ENCODE results near the gene CCDC47. TPM values are rescaled to one million over a fixed set of nuclear protein-coding genes. Genes with fewer than 3 reads are reported as not detected.

CCDC47 gene
- total RNA-seq, 1 donor from 2014 or later = 65.2 TPM

GRCh38 chr17:63698381-63698885, 75.0 kb downstream of the CCDC47 start:
- Mint-ChIP-seq H3K36me3 (ENCODE audit: insufficient read depth) (peaks cover 2% of the 10 kb centered on the region), H3K4me3 (ENCODE audit: low read depth) (peak overlapping the region; percentile 77), H3K4me1 (ENCODE audit: low read depth) (peaks cover 8% of the 10 kb centered on the region), H3K9me3 (ENCODE audit: low read depth) (no peaks in the 10 kb centered on the region), H3K27me3 (no peaks in the 10 kb centered on the region), H3K27ac (no peak overlapping the region)
- TF ChIP-seq, protein P1, sequence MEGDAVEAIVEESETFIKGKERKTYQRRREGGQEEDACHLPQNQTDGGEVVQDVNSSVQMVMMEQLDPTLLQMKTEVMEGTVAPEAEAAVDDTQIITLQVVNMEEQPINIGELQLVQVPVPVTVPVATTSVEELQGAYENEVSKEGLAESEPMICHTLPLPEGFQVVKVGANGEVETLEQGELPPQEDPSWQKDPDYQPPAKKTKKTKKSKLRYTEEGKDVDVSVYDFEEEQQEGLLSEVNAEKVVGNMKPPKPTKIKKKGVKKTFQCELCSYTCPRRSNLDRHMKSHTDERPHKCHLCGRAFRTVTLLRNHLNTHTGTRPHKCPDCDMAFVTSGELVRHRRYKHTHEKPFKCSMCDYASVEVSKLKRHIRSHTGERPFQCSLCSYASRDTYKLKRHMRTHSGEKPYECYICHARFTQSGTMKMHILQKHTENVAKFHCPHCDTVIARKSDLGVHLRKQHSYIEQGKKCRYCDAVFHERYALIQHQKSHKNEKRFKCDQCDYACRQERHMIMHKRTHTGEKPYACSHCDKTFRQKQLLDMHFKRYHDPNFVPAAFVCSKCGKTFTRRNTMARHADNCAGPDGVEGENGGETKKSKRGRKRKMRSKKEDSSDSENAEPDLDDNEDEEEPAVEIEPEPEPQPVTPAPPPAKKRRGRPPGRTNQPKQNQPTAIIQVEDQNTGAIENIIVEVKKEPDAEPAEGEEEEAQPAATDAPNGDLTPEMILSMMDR (IDR thresholded peaks at IDR 0.05; ENCODE audit: unreplicated experiment) = no peak
- DNase-seq (ENCODE audit: low spot score, unreplicated experiment) = no peak

DNA sequence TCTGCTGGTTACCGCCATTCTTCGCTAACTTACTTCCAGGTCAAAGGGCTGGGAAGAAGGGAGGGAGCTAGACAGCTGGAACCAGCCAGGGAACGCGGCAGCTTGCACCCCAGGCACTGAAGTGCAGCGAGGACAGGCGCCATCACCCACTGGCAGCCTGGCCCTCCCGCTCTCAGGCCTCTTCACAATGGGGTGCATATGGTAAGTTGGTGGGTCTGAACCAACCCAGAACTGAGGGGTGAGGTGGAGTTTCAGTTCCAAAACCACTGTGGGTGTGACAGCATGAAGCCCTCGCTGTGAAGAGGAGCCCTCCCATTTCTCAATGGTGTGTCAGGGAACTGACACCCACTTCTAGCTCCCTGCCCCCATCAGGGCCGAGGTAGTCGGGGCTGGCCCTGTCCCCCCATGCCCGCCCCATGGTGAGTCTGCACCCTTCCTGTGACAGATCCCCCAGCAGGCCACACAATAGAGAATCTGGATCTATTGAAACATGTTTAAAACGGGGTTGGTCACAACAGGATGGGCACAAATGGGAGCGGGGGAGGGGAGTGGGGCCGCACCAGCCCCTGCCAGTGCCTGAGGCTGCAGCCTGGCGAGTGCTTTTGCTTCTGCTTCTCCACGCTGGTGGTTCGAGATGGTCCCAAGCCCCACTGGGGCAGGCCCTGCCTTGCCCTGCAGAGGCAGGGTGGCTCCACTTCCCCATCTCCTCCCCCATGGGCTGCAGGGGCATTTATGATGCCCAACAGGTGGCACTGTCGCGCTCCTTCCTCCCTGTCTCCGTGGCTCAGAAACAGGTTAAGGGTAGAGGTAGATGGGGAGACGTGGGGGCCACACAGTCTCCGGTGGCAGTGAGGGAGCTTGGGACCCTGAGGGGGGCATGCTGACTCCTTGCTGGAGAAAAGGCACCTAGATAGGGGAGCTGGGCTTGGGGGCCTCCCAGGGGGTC, 75.8 kb downstream of the CCDC47 start:
- TF ChIP-seq, protein P1 (IDR thresholded peaks at IDR 0.05; ENCODE audit: unreplicated experiment) = peak; percentile 38
- H3K4me3 Mint-ChIP-seq (ENCODE audit: low read depth) = peak overlapping the region; percentile 56
- H3K9me3 Mint-ChIP-seq (ENCODE audit: low read depth) = no peaks in the 10 kb centered on the region
- peaks cover 5% of the 10 kb centered on the region for H3K4me1 Mint-ChIP-seq (ENCODE audit: low read depth)
- H3K27me3 Mint-ChIP-seq = no peaks in the 10 kb centered on the region
- H3K36me3 Mint-ChIP-seq (ENCODE audit: insufficient read depth) = peaks cover 2% of the 10 kb centered on the region
- DNase-seq (ENCODE audit: low spot score, unreplicated experiment) = no peak
- no peak overlapping the region for H3K27ac Mint-ChIP-seq

- Mint-ChIP-seq H3K27ac (no peak overlapping the region), H3K4me3 (ENCODE audit: low read depth) (peak overlapping the region; percentile 40), H3K4me1 (ENCODE audit: low read depth) (peaks cover 4% of the 10 kb centered on the region), H3K27me3 (no peaks in the 10 kb centered on the region), H3K9me3 (ENCODE audit: low read depth) (no peaks in the 10 kb centered on the region), H3K36me3 (ENCODE audit: insufficient read depth) (peaks cover 2% of the 10 kb centered on the region)
- TF ChIP-seq, protein P1 (IDR thresholded peaks at IDR 0.05; ENCODE audit: unreplicated experiment) = peak; percentile 44
- no peak for DNase-seq (ENCODE audit: low spot score, unreplicated experiment)
Observed at GRCh38 chr17:63696381-63696961, 76.9 kb downstream of the CCDC47 start.

- no peaks in the 10 kb centered on the region for H3K4me1 Mint-ChIP-seq (ENCODE audit: low read depth)
Observed at GRCh38 chr17:63695889-63696288, 77.5 kb downstream of the CCDC47 start.

More at GRCh38 chr17:63695889-63696288, 77.5 kb downstream of the CCDC47 start:
- Mint-ChIP-seq H3K27ac (no peak overlapping the region), H3K36me3 (ENCODE audit: insufficient read depth) (peaks cover 5% of the 10 kb centered on the region), H3K9me3 (ENCODE audit: low read depth) (no peaks in the 10 kb centered on the region), H3K4me3 (ENCODE audit: low read depth) (no peak overlapping the region), H3K27me3 (no peaks in the 10 kb centered on the region)
- TF ChIP-seq, protein P1 (IDR thresholded peaks at IDR 0.05; ENCODE audit: unreplicated experiment) = no peak
- DNase-seq (ENCODE audit: low spot score, unreplicated experiment) = no peak

Other genes starting within 250 kb of the CCDC47 start
- 134 and 135 TPM in 2 replicates for gene DCAF7, start 223.1 kb downstream of the CCDC47 start, total RNA-seq
- gene TACO1, start 172.7 kb downstream of the CCDC47 start, total RNA-seq = 18.2 and 19.2 TPM in 2 replicates
- gene MAP3K3, start 151.2 kb downstream of the CCDC47 start, total RNA-seq = 19.1 and 22.0 TPM in 2 replicates
- 109 and 113 TPM in 2 replicates for gene LIMD2, start 73.5 kb downstream of the CCDC47 start, total RNA-seq
- gene STRADA, start 31.8 kb downstream of the CCDC47 start, total RNA-seq = 49.7 and 52.0 TPM in 2 replicates
- gene DDX42, start 573 bp upstream of the CCDC47 start, total RNA-seq = 181 and 189 TPM in 2 replicates
- gene PSMC5, start 53.8 kb upstream of the CCDC47 start, total RNA-seq = 101 and 109 TPM in 2 replicates
- gene FTSJ3, start 54.1 kb upstream of the CCDC47 start, total RNA-seq = 46.5 and 49.0 TPM in 2 replicates
- gene SMARCD2, start 69.1 kb upstream of the CCDC47 start, total RNA-seq = 61.6 and 63.8 TPM in 2 replicates
- gene CSH2, start 100.1 kb upstream of the CCDC47 start, total RNA-seq = not detected in 2 replicates
- gene GH2, start 108.3 kb upstream of the CCDC47 start, total RNA-seq = not detected in 2 replicates
- not detected in 2 replicates for gene CSH1, start 123.0 kb upstream of the CCDC47 start, total RNA-seq
- not detected in 2 replicates for gene CSHL1, start 137.7 kb upstream of the CCDC47 start, total RNA-seq
- gene GH1, start 145.2 kb upstream of the CCDC47 start, total RNA-seq = not detected in 2 replicates
- not detected in 2 replicates for gene CD79B, start 158.7 kb upstream of the CCDC47 start, total RNA-seq
- 0.10 and 0.55 TPM in 2 replicates for gene SCN4A, start 199.3 kb upstream of the CCDC47 start, total RNA-seq
- gene PRR29, start 224.8 kb upstream of the CCDC47 start, total RNA-seq = 2.8 and 3.7 TPM in 2 replicates
- 0.72 and 0.91 TPM in 2 replicates for gene ICAM2, start 247.0 kb upstream of the CCDC47 start, total RNA-seq